OCI-LY3 (cell line): ENCODE data around the gene TMEM135.
"Not testable (repeated sequence)": the region's sequence is repeated elsewhere in the genome, so short reads cannot be mapped to it uniquely, and the experiment has no call there.

Experiments used
- EZH2phosphoT487 ChIP-seq: fragments of 200-600 bp; shearing (Covaris generic); IDR thresholded peaks from 2 replicates; pipeline ENCODE4 v1.6.1; 2018; ENCODE audit warnings: antibody characterized with exemption, mixed run types, low read depth
- TF ChIP-seq, protein P1 (sequence below): fragments of 200-600, 300-600 bp; sonication (generic); IDR thresholded peaks from 2 replicates; pipeline ENCODE4 v1.5.1; 2014; ENCODE audit warnings: antibody characterized with exemption, low read length, low read depth

DNA sequence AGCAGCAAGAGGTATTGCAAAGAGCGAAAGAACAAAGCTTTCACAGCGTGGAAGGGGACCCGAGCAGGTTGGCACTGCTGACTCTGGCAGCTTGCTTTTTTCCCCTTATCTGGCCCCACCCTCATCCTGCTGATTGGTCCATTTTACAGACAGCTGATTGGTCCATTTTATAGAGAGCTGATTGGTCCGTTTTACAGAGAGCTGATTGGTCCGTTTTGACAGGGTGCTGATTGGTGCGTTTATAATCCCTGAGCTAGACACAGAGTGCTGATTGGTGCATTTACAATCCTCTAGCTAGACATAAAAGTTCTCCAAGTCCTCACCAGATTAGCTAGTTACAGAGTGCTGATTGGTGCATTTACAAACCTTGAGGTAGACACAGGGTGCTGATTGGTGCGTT, 247.9 kb downstream of the TMEM135 start:
- TF ChIP-seq, protein P1, sequence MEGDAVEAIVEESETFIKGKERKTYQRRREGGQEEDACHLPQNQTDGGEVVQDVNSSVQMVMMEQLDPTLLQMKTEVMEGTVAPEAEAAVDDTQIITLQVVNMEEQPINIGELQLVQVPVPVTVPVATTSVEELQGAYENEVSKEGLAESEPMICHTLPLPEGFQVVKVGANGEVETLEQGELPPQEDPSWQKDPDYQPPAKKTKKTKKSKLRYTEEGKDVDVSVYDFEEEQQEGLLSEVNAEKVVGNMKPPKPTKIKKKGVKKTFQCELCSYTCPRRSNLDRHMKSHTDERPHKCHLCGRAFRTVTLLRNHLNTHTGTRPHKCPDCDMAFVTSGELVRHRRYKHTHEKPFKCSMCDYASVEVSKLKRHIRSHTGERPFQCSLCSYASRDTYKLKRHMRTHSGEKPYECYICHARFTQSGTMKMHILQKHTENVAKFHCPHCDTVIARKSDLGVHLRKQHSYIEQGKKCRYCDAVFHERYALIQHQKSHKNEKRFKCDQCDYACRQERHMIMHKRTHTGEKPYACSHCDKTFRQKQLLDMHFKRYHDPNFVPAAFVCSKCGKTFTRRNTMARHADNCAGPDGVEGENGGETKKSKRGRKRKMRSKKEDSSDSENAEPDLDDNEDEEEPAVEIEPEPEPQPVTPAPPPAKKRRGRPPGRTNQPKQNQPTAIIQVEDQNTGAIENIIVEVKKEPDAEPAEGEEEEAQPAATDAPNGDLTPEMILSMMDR, result not testable (repeated sequence)
- TF ChIP-seq EZH2phosphoT487, result not testable (repeated sequence)
